HL-60 (cell line): ENCODE measurements around the gene ST3GAL4.

Source experiments
- GABPA ChIP-seq: IDR thresholded peaks from 2 replicates; pipeline ENCODE4 v1.6.1; 2012; ENCODE audit warnings: low read depth
- POLR2AphosphoS5 ChIP-seq: IDR thresholded peaks from 2 replicates; pipeline ENCODE4 v1.6.1; 2012; ENCODE audit warnings: low read depth
- REST ChIP-seq: IDR thresholded peaks from 2 replicates; pipeline ENCODE4 v1.6.1; 2012; ENCODE audit warnings: low read depth; ENCODE audit not compliant: insufficient replicate concordance
- SPI1 ChIP-seq: IDR thresholded peaks from 2 replicates; pipeline ENCODE4 v1.6.1; 2012; ENCODE audit warnings: low read depth, mild to moderate bottlenecking, borderline replicate concordance
- TF ChIP-seq, protein P1 (sequence below): IDR thresholded peaks from one replicate; pipeline ENCODE4 v1.5.1; 2011; ENCODE audit warnings: low read length, control low read depth, inconsistent platforms; ENCODE audit not compliant: insufficient read depth

DNA sequence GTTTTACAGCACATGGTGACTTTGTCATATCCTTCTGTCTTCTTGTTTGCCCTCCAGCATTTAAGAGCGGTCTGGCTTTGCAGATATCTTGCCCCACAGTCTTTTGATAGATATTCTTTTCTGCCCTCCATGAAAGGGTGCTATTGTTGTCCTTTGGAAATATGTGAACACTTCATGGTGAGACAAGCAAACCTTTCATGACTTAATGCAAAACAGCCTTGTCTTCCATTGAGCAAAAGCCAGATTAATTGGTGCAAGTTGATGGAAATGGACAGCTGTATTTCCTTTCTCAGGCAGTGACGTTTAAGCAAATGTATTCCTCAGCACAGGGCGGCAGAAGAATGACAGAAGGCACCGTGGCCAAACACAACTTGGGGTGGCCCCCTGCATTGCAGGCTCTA lies 47.2 kb upstream of the ST3GAL4 start:
- TF ChIP-seq, protein P1, sequence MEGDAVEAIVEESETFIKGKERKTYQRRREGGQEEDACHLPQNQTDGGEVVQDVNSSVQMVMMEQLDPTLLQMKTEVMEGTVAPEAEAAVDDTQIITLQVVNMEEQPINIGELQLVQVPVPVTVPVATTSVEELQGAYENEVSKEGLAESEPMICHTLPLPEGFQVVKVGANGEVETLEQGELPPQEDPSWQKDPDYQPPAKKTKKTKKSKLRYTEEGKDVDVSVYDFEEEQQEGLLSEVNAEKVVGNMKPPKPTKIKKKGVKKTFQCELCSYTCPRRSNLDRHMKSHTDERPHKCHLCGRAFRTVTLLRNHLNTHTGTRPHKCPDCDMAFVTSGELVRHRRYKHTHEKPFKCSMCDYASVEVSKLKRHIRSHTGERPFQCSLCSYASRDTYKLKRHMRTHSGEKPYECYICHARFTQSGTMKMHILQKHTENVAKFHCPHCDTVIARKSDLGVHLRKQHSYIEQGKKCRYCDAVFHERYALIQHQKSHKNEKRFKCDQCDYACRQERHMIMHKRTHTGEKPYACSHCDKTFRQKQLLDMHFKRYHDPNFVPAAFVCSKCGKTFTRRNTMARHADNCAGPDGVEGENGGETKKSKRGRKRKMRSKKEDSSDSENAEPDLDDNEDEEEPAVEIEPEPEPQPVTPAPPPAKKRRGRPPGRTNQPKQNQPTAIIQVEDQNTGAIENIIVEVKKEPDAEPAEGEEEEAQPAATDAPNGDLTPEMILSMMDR: no peak
- TF ChIP-seq GABPA (no peak), POLR2AphosphoS5 (no peak), SPI1 (no peak), REST (no peak)
